Measurements from ENCODE around the gene FADS2. TPM values are rescaled to one million over a fixed set of nuclear protein-coding genes. Genes with fewer than 3 reads are reported as not detected.

FADS2 gene
- total and polyA plus RNA-seq, 9 of the 15 experiments (the other 6 are each of a cell fraction or from before 2014, with no cell fraction given) = 2.9 to 42.8 (median 16.2) TPM

- FAIRE-seq = peak; percentile 86
- no peaks in the 10 kb centered on the region for H3K9me1 ChIP-seq (ENCODE audit: control insufficient read depth, insufficient read depth, low read length)
- DNase-seq (ENCODE audit: extremely low read depth in 1 of 4, low spot score in 3 of 4) = peak; percentile 90 to 99 (median 94)
- WGBS (ENCODE audit: insufficient coverage, low coverage, missing lambda C conversion rate) = under 1% methylated on average over 56 of the region's 66 CpGs
- ATAC-seq = peak; percentile 90
- H3K9me3 ChIP-seq (replicated peaks; ENCODE audit: control insufficient read depth, insufficient read depth, low read depth, low read length) = no peaks in the 10 kb centered on the region
- in situ Hi-C loops (cut with MboI) = no loop called here
- peak overlapping the region; percentile 65 for H2AFZ ChIP-seq (ENCODE audit: low read depth, low read length)
- intact Hi-C loops (cut with micrococcal nuclease) = loop anchor here (1.0 to 2.0 kb wide), 2 partner anchors 56 to 156 kb away; no protein-coding TSS in a partner anchor
- peak overlapping the region; percentile 98 for H3K27ac ChIP-seq (ENCODE audit: extremely low read depth, low read depth, low read length)
- no peaks in the 10 kb centered on the region; a peak in 1 of 5 replicates for H3K27me3 ChIP-seq (ENCODE audit: control insufficient read depth in 2 of 2, insufficient read depth in 2 of 2, low read length in 2 of 2)
- TSS peak; percentile 52 for BruUV-seq (replicated peaks)
- ChIA-PET CTCF (ENCODE audit: low intra/inter-chr PET ratio) (no interaction called here), POLR2A (interaction anchor here (0.5 to 6.8 kb wide), 27 partner anchors 8 to 328 kb away, joined by 3 to 97 read pairs (median 4); partner anchors contain the start of gene FEN1)
- peak overlapping the region; percentile 97 for H3K4me2 ChIP-seq (ENCODE audit: insufficient read depth, low read length)
- peaks cover 50% of the 10 kb centered on the region for H3K36me3 ChIP-seq (ENCODE audit: control insufficient read depth, insufficient read depth, low read length)
- no peaks in the 10 kb centered on the region for H4K20me1 ChIP-seq (replicated peaks; ENCODE audit: control insufficient read depth, insufficient read depth, low read length)
- H3K79me2 ChIP-seq (ENCODE audit: control insufficient read depth, insufficient read depth, low read length) = peaks cover 74% of the 10 kb centered on the region
- peak overlapping the region; percentile 64 for H3K4me3 ChIP-seq
- peaks cover 30 to 49% of the 10 kb centered on the region in 2 experiments; a peak in 4 of 5 replicates for H3K4me1 ChIP-seq (replicated peaks in 1 of 2; ENCODE audit: control insufficient read depth in 2 of 2, insufficient read depth in 2 of 2, low read length in 2 of 2)
- peak overlapping the region; percentile 98 to 99 for H3K9ac ChIP-seq (ENCODE audit: insufficient read depth in 1 of 2, low read depth in 2 of 2, low read length in 2 of 2)
- TF ChIP-seq IRF9 (tag; IDR thresholded peaks at IDR 0.05) = no peak
- TF ChIP-seq NR2C1 (IDR thresholded peaks at IDR 0.05) = no peak
- TF ChIP-seq NR2C1 (tag; IDR thresholded peaks at IDR 0.05) = peak; percentile 12; the same call in 1 of the 2 replicates
- peak; percentile 25; the same call in 1 of the 2 replicates for TF ChIP-seq SMARCE1 (IDR thresholded peaks at IDR 0.05)
- TF ChIP-seq CCNT2 (IDR thresholded peaks at IDR 0.05; ENCODE audit: borderline replicate concordance, extremely low read depth, insufficient read length, low read depth, low read length) = peak; percentile 92
- TF ChIP-seq ZBTB7A (IDR thresholded peaks at IDR 0.05; ENCODE audit: borderline replicate concordance, control insufficient read depth, low read depth, low read length) = peak; percentile 42; the same call in 1 of the 2 replicates
- TF ChIP-seq ID3 (CRISPR knock-in tag; IDR thresholded peaks at IDR 0.05) = 0 out of 2 replicates have a peak, but pooled peaks have one; percentile 6
- peak; percentile 66; the same call in 1 of the 2 replicates for TF ChIP-seq ID3 (tag; IDR thresholded peaks at IDR 0.05)
- TF ChIP-seq PRDM10 (IDR thresholded peaks at IDR 0.05; ENCODE audit: partially characterized antibody) = no peak
- no peak for TF ChIP-seq ZNF699 (CRISPR knock-in tag; IDR thresholded peaks at IDR 0.05; ENCODE audit: insufficient replicate concordance)
- TF ChIP-seq MAFF (IDR thresholded peaks at IDR 0.05; ENCODE audit: low read length) = no peak
- TF ChIP-seq ZFX (CRISPR knock-in tag; IDR thresholded peaks at IDR 0.05) = 0 out of 2 replicates have a peak, but pooled peaks have one; percentile 87
These were observed 12.9 kb upstream of the FADS2 start for GRCh38 chr11:61814958-61815789.
